Liver (tissue), 9 donors: ENCODE data around the gene ERP44. TPM values are rescaled to one million over a fixed set of nuclear protein-coding genes. Genes with fewer than 3 reads are reported as not detected.
A peak's percentile ranks its signal among the peaks of the same experiment; 100 is the strongest.
"Not testable (repeated sequence)": the region's sequence is repeated elsewhere in the genome, so short reads cannot be mapped to it uniquely, and the experiment has no call there.

ENCODE experiments used
- DNase-seq: peaks from one replicate; pipeline ENCODE4 v3.0.0-alpha.2; 2017; ENCODE audit warnings: low spot score
- H3K27ac ChIP-seq, 2 donors: one replicate each; pipeline ENCODE4 v1.7.0; 2013; ENCODE audit warnings: inconsistent platforms in 2 of 2, low read length in 2 of 2, control low read depth in 1 of 2, low read depth in 1 of 2, mild to moderate bottlenecking in 1 of 2
- H3K27me3 ChIP-seq, 4 donors: one replicate each; pipeline versions ENCODE4 v1.6.1 to v1.7.0; 2013; ENCODE audit warnings: low read length in 3 of 4, inconsistent platforms in 1 of 4, mild to moderate bottlenecking in 1 of 4, moderate library complexity in 1 of 4; ENCODE audit not compliant: control insufficient read depth in 4 of 4, insufficient read depth in 4 of 4
- H3K36me3 ChIP-seq, 4 donors: one replicate each; pipeline versions ENCODE4 v1.6.1 to v1.7.0; 2013; ENCODE audit warnings: low read length in 3 of 4, mild to moderate bottlenecking in 3 of 4, low read depth in 1 of 4, moderate library complexity in 1 of 4; ENCODE audit not compliant: control insufficient read depth in 4 of 4, insufficient read depth in 3 of 4
- H3K4me1 ChIP-seq, 4 donors: one replicate each; pipeline versions ENCODE4 v1.6.1 to v1.7.0; 2013; ENCODE audit warnings: low read length in 3 of 4, mild to moderate bottlenecking in 3 of 4, moderate library complexity in 1 of 4; ENCODE audit not compliant: control insufficient read depth in 4 of 4, insufficient read depth in 4 of 4
- H3K4me3 ChIP-seq, 3 donors: one replicate each; pipeline versions ENCODE4 v1.6.1 to v1.7.0; 2013; ENCODE audit warnings: low read length in 3 of 3, control low read depth in 1 of 3, low read depth in 1 of 3, mild to moderate bottlenecking in 1 of 3
- H3K9ac ChIP-seq, 2 donors: one replicate each; pipeline ENCODE4 v1.7.0; 2013; ENCODE audit warnings: low read length in 2 of 2, mild to moderate bottlenecking in 2 of 2, moderate library complexity in 2 of 2, control low read depth in 1 of 2, low read depth in 1 of 2
- H3K9me3 ChIP-seq, 4 donors: one replicate each; pipeline versions ENCODE4 v1.6.1 to v1.7.0; 2013; ENCODE audit warnings: low read length in 3 of 4; ENCODE audit not compliant: control insufficient read depth in 4 of 4
- EGR1 ChIP-seq, 2 donors: IDR thresholded peaks; 2 replicates each; pipeline ENCODE4 v1.6.1; 2016 to 2018; ENCODE audit warnings: antibody characterized with exemption in 2 of 2, low read depth in 2 of 2
- GABPA ChIP-seq, 2 donors: IDR thresholded peaks in 1 of 2; conservative IDR thresholded peaks in 1 of 2; 2 replicates each; pipeline ENCODE4 v1.6.1; 2016; ENCODE audit warnings: antibody characterized with exemption in 2 of 2, mild to moderate bottlenecking in 1 of 2, moderate library complexity in 1 of 2
- HNF4A ChIP-seq, 2 donors: conservative IDR thresholded peaks; 2 replicates each; pipeline ENCODE4 v1.6.1; 2016; ENCODE audit warnings: antibody characterized with exemption in 2 of 2, mild to moderate bottlenecking in 2 of 2
- HNF4G ChIP-seq: IDR thresholded peaks from 2 replicates; pipeline ENCODE4 v1.6.1; 2016; ENCODE audit warnings: antibody characterized with exemption
- JUND ChIP-seq, 2 donors: IDR thresholded peaks; 2 replicates each; pipeline ENCODE4 v1.6.1; 2016; ENCODE audit warnings: antibody characterized with exemption in 2 of 2
- MAX ChIP-seq: IDR thresholded peaks from 2 replicates; pipeline ENCODE4 v1.6.1; 2016; ENCODE audit warnings: antibody characterized with exemption
- NR2F2 ChIP-seq: IDR thresholded peaks from 2 replicates; pipeline ENCODE4 v1.6.1; 2016; ENCODE audit warnings: antibody characterized with exemption
- RAD21 ChIP-seq, 2 donors: IDR thresholded peaks; 2 replicates each; pipeline ENCODE4 v1.6.1; 2016; ENCODE audit warnings: antibody characterized with exemption in 2 of 2, mild to moderate bottlenecking in 2 of 2
- REST ChIP-seq: IDR thresholded peaks from 2 replicates; pipeline ENCODE4 v1.6.1; 2016; ENCODE audit warnings: antibody characterized with exemption, mild to moderate bottlenecking
- RXRA ChIP-seq, 2 donors: IDR thresholded peaks; 2 replicates each; pipeline ENCODE4 v1.6.1; 2017 to 2018; ENCODE audit warnings: antibody characterized with exemption in 2 of 2, mild to moderate bottlenecking in 1 of 2
- SP1 ChIP-seq: IDR thresholded peaks from 2 replicates; pipeline ENCODE4 v1.6.1; 2018; ENCODE audit warnings: antibody characterized with exemption, mild to moderate bottlenecking
- TAF1 ChIP-seq: conservative IDR thresholded peaks from 2 replicates; pipeline ENCODE4 v1.6.1; 2016; ENCODE audit warnings: antibody characterized with exemption, mild to moderate bottlenecking
- YY1 ChIP-seq: IDR thresholded peaks from 2 replicates; pipeline ENCODE4 v1.6.1; 2016; ENCODE audit warnings: antibody characterized with exemption, mild to moderate bottlenecking
- ZBTB33 ChIP-seq: IDR thresholded peaks from 2 replicates; pipeline ENCODE4 v1.6.1; 2016; ENCODE audit warnings: antibody characterized with exemption
- WGBS: extraction: QIAGEN DNeasy Blood & Tissue Kit; methylation state at CpG from one replicate; pipeline ENCODE4 v1.1.7; 2013; 5-methylcytosine and 5-hydroxymethylcytosine counted together
- polyA plus RNA-seq, 2 donors: library from polyadenylated mRNA; stranded (reverse) in 1 of 2; unstranded in 1 of 2; fragments of 200-250 nt in 1 of 2; fragments of >200 nt in 1 of 2; fragmentation: Nextera tagmentation in 1 of 2; extraction: Ambion mirVana in 1 of 2; gene quantifications; one replicate each; pipeline versions ENCODE4 v1.2.1 to v1.2.3, GENCODE V29; 2013 to 2015
- total RNA-seq, 2 donors: library from RNA; depleted of rRNA; stranded (reverse); fragments of >200 nt; gene quantifications; one replicate each; pipeline ENCODE4 v1.2.3, GENCODE V29; 2014
- donor health status: healthy.
- donor health status: healthy.
- donor health status: healthy.
- donor health status: healthy.
- donor health status: healthy.

ERP44 gene
- total RNA-seq, result 10 to 100 TPM; 13.0 to 17.2 TPM
- polyA plus RNA-seq, result 10 to 100 TPM; 21.3 to 26.8 TPM

GRCh38 chr9:100098887-100099721 lies at the start of gene ERP44, which contains the start of gene INVS:
Gene ERP44, minus strand, starts transcription at chr9:100099000. Its CDS starts 160 bp downstream, at chr9:100098840.
Gene INVS, plus strand, starts transcription at chr9:100099243. Its CDS starts 5,279 bp downstream, at chr9:100104522.
- peak; percentile 96 for DNase-seq
- Histone ChIP-seq H3K4me1 (peaks cover 5 to 33% (median 20%) of the 10 kb centered on the region in 4 donors), H3K9ac (peak within 1 kb of the TSS; percentile 84 to 85), H3K4me3 (peak within 1 kb of the TSS; percentile 88 to 96 (median 92)), H3K9me3 (no peaks in the 10 kb centered on the region), H3K27me3 (no peaks in the 10 kb centered on the region), H3K27ac (peak within 1 kb of the TSS; percentile 74 to 78), H3K36me3 (peaks cover 0 to 3% (median 2%) of the 10 kb centered on the region in 4 donors)
- under 1% methylated on average over 54 of the region's 54 CpGs for WGBS
- TF ChIP-seq HNF4G (no peak), REST (no peak), RXRA (IDR thresholded peaks at IDR 0.05) (peak; percentile 39 to 54), JUND (IDR thresholded peaks at IDR 0.05) (peak in 1 of 2 donors; percentile 37), GABPA (IDR thresholded peaks at IDR 0.05 in 1 of 2, conservative IDR thresholded peaks at IDR 0.05 in 1 of 2) (peak; percentile 78 to 92), MAX (no peak), ZBTB33 (peak; percentile 75), SP1 (peak; percentile 77), HNF4A (conservative IDR thresholded peaks at IDR 0.05) (peak; percentile 70 to 78), YY1 (peak; percentile 66), EGR1 (IDR thresholded peaks at IDR 0.05; ENCODE audit: low read depth in 2 of 2) (peak in 1 of 2 donors; percentile 71), RAD21 (IDR thresholded peaks at IDR 0.05) (peak in 1 of 2 donors; percentile 20), TAF1 (no peak), NR2F2 (peak; percentile 24)

GRCh38 chr9:100145976-100146375 lies 47.2 kb upstream of the ERP44 start:
- WGBS, result 94% methylated on average over 8 of the region's 8 CpGs
- not testable (repeated sequence) for DNase-seq, H3K36me3 ChIP-seq, H3K27ac ChIP-seq, H3K4me1 ChIP-seq, H3K9ac ChIP-seq, H3K9me3 ChIP-seq, H3K4me3 ChIP-seq, H3K27me3 ChIP-seq

GRCh38 chr9:100145167-100145934 lies 46.6 kb upstream of the ERP44 start:
- H3K9me3 ChIP-seq, H3K36me3 ChIP-seq, DNase-seq, H3K27ac ChIP-seq, H3K27me3 ChIP-seq, H3K4me3 ChIP-seq, H3K9ac ChIP-seq, H3K4me1 ChIP-seq: not testable (repeated sequence)
- WGBS, result 92% methylated on average over 15 of the region's 15 CpGs

GRCh38 chr9:100141862-100142261 lies 43.1 kb upstream of the ERP44 start:
- not testable (repeated sequence) for H3K27ac ChIP-seq, H3K27me3 ChIP-seq, H3K36me3 ChIP-seq, H3K4me1 ChIP-seq, H3K9ac ChIP-seq, DNase-seq, H3K4me3 ChIP-seq, H3K9me3 ChIP-seq
- WGBS, result 96% methylated on average over 9 of the region's 9 CpGs
